HG02870 (cell line): ENCODE results near the gene SUPT20HL2.
A peak's percentile ranks its signal among the peaks of the same experiment; 100 is the strongest.
"Not testable (repeated sequence)": the region's sequence is repeated elsewhere in the genome, so short reads cannot be mapped to it uniquely, and the experiment has no call there.

ENCODE experiments used
- ATAC-seq: cut with Tn5 transposase; IDR thresholded peaks from one replicate; pipeline ENCODE4 v1.9.1; 2021; ENCODE audit warnings: mild to moderate bottlenecking, moderate library complexity; ENCODE audit not compliant: unreplicated experiment

Gene SUPT20HL2

GRCh38 chrX:24314019-24314635 lies at the start of gene SUPT20HL2:
SUPT20HL2 (minus strand) TSS chrX:24314069; CDS start chrX:24313315, 754 bp downstream.
- ATAC-seq = no peak

- not testable (repeated sequence) for ATAC-seq
Measured at GRCh38 chrX:24362089-24362745, 48.3 kb upstream of the SUPT20HL2 start.

- ATAC-seq = no peak
Measured at GRCh38 chrX:24360272-24360671, 46.4 kb upstream of the SUPT20HL2 start, which contains the start of gene SUPT20HL1. SUPT20HL1 (plus strand) TSS chrX:24360639; CDS start chrX:24362761, 2,122 bp downstream.

- no peak for ATAC-seq
Measured at GRCh38 chrX:24357106-24357505, 43.2 kb upstream of the SUPT20HL2 start.

GRCh38 chrX:24355095-24355494 lies 41.2 kb upstream of the SUPT20HL2 start:
- ATAC-seq = no peak

- ATAC-seq = no peak
Measured at GRCh38 chrX:24350217-24350616, 36.3 kb upstream of the SUPT20HL2 start.

GRCh38 chrX:24347881-24348280 lies 34.0 kb upstream of the SUPT20HL2 start:
- no peak for ATAC-seq

GRCh38 chrX:24343719-24344118 lies 29.9 kb upstream of the SUPT20HL2 start:
- peak; percentile 81 for ATAC-seq

- ATAC-seq = no peak
Measured at GRCh38 chrX:24341795-24342194, 27.9 kb upstream of the SUPT20HL2 start.

- ATAC-seq = no peak
Measured at GRCh38 chrX:24340501-24340900, 26.6 kb upstream of the SUPT20HL2 start.

GRCh38 chrX:24339911-24340310 lies 26.0 kb upstream of the SUPT20HL2 start:
- no peak for ATAC-seq

GRCh38 chrX:24335871-24336270 lies 22.0 kb upstream of the SUPT20HL2 start:
- no peak for ATAC-seq

GRCh38 chrX:24334461-24334860 lies 20.6 kb upstream of the SUPT20HL2 start:
- ATAC-seq = no peak

- no peak for ATAC-seq
Measured at GRCh38 chrX:24333371-24333770, 19.5 kb upstream of the SUPT20HL2 start.

GRCh38 chrX:24332878-24333277 lies 19.0 kb upstream of the SUPT20HL2 start:
- ATAC-seq = no peak

GRCh38 chrX:24325231-24325630 lies 11.4 kb upstream of the SUPT20HL2 start:
- ATAC-seq = no peak

- no peak for ATAC-seq
Measured at GRCh38 chrX:24321741-24322395, 8.0 kb upstream of the SUPT20HL2 start.

GRCh38 chrX:24317567-24317966 lies 3.7 kb upstream of the SUPT20HL2 start:
- no peak for ATAC-seq

- no peak for ATAC-seq
Measured at GRCh38 chrX:24316111-24316510, 2.2 kb upstream of the SUPT20HL2 start.

GRCh38 chrX:24312249-24312607 lies 1.6 kb downstream of the SUPT20HL2 start:
- ATAC-seq = not testable (repeated sequence)

GRCh38 chrX:24311507-24312248 lies 2.2 kb downstream of the SUPT20HL2 start:
- ATAC-seq = not testable (repeated sequence)
